Measurements from ENCODE around the gene FAT4.

DNA sequence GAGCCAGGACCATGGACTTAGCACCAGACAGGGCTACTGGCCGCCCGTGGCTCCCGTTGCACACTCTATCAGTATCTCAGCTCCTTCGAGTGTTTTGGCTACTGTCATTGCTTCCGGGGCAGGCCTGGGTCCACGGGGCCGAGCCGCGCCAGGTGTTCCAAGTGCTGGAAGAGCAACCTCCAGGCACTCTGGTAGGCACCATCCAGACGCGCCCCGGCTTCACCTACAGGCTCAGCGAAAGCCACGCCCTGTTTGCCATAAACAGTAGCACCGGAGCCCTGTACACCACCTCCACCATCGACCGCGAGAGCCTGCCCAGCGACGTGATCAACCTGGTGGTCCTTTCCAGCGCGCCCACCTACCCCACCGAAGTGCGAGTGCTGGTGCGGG, 1.6 kb downstream of the FAT4 start:
- TF ChIP-seq, protein P1, sequence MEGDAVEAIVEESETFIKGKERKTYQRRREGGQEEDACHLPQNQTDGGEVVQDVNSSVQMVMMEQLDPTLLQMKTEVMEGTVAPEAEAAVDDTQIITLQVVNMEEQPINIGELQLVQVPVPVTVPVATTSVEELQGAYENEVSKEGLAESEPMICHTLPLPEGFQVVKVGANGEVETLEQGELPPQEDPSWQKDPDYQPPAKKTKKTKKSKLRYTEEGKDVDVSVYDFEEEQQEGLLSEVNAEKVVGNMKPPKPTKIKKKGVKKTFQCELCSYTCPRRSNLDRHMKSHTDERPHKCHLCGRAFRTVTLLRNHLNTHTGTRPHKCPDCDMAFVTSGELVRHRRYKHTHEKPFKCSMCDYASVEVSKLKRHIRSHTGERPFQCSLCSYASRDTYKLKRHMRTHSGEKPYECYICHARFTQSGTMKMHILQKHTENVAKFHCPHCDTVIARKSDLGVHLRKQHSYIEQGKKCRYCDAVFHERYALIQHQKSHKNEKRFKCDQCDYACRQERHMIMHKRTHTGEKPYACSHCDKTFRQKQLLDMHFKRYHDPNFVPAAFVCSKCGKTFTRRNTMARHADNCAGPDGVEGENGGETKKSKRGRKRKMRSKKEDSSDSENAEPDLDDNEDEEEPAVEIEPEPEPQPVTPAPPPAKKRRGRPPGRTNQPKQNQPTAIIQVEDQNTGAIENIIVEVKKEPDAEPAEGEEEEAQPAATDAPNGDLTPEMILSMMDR (IDR thresholded peaks at IDR 0.05; ENCODE audit: insufficient read depth, low read length, poor library complexity, severe bottlenecking): no peak
- TF ChIP-seq EZH2phosphoT487 (conservative IDR thresholded peaks at IDR 0.05; ENCODE audit: low read length): no peak

Measured in SU-DHL-6 (cell line).